NB4 (cell line): ENCODE results near the gene CCDC40.
A peak's percentile ranks its signal among the peaks of the same experiment; 100 is the strongest.

Experiments used
- DNase-seq: peaks from one replicate; pipeline ENCODE4 v3.0.0; 2010; ENCODE audit warnings: low read depth
- H3K4me3 ChIP-seq: one replicate; pipeline ENCODE4 v1.5.1; 2011; ENCODE audit warnings: mild to moderate bottlenecking, low read depth, low read length, moderate library complexity
- CTCF ChIP-seq: IDR thresholded peaks from one replicate; pipeline ENCODE4 v1.5.1; 2012; ENCODE audit warnings: low read depth, low read length
- MYC ChIP-seq: IDR thresholded peaks from 2 replicates; pipeline ENCODE4 v1.6.1; 2011; ENCODE audit warnings: low read depth, low read length
- POLR2A ChIP-seq: IDR thresholded peaks from 2 replicates; pipeline ENCODE4 v1.6.1; 2011; ENCODE audit warnings: mild to moderate bottlenecking; ENCODE audit not compliant: insufficient read length; ENCODE audit errors: extremely low read depth
- TF ChIP-seq, protein P1 (sequence below): IDR thresholded peaks from 2 replicates; pipeline ENCODE4 v1.6.1; 2011; ENCODE audit warnings: low read depth, low read length

CCDC40 gene

GRCh38 chr17:80060644-80061043 lies 24.2 kb downstream of the CCDC40 start:
- H3K4me3 ChIP-seq = no peak overlapping the region
- no peak for DNase-seq
- no peak for TF ChIP-seq MYC
- TF ChIP-seq, protein P1, sequence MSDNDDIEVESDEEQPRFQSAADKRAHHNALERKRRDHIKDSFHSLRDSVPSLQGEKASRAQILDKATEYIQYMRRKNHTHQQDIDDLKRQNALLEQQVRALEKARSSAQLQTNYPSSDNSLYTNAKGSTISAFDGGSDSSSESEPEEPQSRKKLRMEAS = no peak
- TF ChIP-seq CTCF = no peak
- TF ChIP-seq POLR2A = no peak

DNA sequence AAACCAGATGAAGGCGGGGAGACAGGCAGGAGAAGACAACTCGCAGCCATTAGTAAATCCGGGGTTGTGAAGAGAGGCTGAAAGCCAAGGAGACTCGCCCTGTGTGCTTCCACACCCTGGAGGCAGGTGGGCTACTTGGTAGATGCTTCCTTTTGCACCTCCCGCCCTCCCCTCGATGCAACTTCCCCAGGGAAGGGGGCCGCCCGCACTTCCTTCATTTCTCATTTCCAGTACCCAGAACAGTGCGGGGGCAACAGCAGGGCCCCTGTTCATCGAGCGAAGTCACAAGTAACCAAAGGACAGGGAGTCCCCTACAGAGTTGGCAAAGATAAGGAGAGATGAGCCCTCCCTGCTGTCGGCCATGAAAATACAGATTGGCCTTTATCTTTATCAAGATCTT lies 25.0 kb downstream of the CCDC40 start:
- TF ChIP-seq CTCF (no peak), POLR2A (no peak), MYC (no peak)
- TF ChIP-seq, protein P1 = no peak
- H3K4me3 ChIP-seq = no peak overlapping the region
- no peak for DNase-seq

- H3K4me3 ChIP-seq = no peak overlapping the region
- no peak for TF ChIP-seq CTCF
- TF ChIP-seq, protein P1 = 0 out of 2 replicates have a peak, but pooled peaks have one; percentile 9
- peak; percentile 85 for DNase-seq
These were observed 27.6 kb downstream of the CCDC40 start for GRCh38 chr17:80063830-80064585.

DNA sequence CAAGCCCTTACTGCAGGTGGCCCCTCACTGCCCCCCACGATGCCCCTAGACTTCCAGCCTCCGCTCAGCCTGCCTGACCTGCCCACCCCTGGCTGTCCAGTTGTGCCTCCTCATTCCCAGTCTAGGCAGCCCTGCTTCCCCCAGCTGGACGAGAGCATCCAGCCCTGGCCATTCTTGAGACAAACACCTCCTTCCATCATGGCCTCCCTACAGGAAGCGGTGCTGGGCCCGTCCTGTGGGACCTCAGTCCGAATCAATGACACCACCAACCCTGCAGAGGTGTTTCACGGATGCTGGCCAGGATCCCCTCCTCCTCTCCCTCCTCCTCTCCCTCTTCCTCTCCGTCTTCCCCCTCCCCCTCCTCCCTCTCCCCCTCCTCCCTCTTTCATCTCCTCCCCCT lies 28.3 kb downstream of the CCDC40 start:
- H3K4me3 ChIP-seq = no peak overlapping the region
- TF ChIP-seq, protein P1 = no peak
- TF ChIP-seq MYC (no peak), CTCF (no peak), POLR2A (no peak)

DNA sequence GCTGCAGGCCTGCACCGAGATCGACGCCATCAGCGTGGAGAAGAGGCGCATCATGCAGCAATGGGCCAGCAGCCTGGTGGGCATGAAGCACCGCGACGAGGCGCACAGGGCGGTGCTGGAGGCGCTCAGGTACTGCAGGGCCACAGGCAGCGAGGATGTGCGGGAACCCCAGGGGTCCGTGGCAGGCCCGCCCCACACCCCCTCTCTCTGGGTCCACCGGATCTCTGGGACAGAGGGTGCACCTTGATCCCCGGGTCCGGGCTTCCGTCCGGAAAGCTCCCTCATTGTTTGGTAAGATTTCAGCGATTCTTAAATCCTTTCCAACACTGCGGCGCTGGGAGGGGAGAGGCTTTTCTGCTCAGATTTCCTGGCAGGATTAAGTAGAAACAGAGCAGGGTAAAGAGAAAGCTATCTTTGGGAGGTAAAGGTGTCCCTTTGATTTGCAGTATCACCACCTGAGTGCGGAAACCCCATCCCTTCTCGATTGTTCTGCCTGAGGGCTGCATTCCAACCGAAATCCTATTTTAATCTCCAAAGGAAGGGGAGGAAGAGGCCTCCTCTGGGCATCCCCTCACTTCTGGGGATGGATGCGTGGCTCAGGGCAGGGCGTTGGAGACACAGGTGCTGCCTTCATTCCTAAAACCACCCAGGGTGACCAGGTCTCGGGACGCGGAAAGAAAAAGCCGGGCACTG lies 29.2 kb downstream of the CCDC40 start:
- TF ChIP-seq CTCF (no peak), MYC (no peak), POLR2A (no peak)
- TF ChIP-seq, protein P1 = no peak
- H3K4me3 ChIP-seq = no peak overlapping the region
- no peak for DNase-seq

More for the DNA sequence above, 28.3 kb downstream of the CCDC40 start:
- no peak for DNase-seq
